GM21737 (cell line): Measurements from ENCODE around the gene FAM149B1.
"Not testable (repeated sequence)": the region's sequence is repeated elsewhere in the genome, so short reads cannot be mapped to it uniquely, and the experiment has no call there.

Experiments used
- ATAC-seq: cut with Tn5 transposase; IDR thresholded peaks from one replicate; pipeline ENCODE4 v1.9.1; 2021; ENCODE audit warnings: mild to moderate bottlenecking, moderate library complexity; ENCODE audit not compliant: unreplicated experiment

Gene FAM149B1

GRCh38 chr10:73167783-73168464, at the start of gene FAM149B1, which contains the start of gene ECD:
Gene FAM149B1 (plus strand): TSS chr10:73168119. CDS start chr10:73168340, 221 bp downstream.
Gene ECD (minus strand): TSS chr10:73168008. CDS start chr10:73163937, 4,071 bp downstream.
- peak; percentile 84 for ATAC-seq

- ATAC-seq = no peak
Observed at GRCh38 chr10:73119457-73119856, 48.5 kb upstream of the FAM149B1 start.

GRCh38 chr10:73119952-73120351, 48.0 kb upstream of the FAM149B1 start:
- ATAC-seq = no peak

GRCh38 chr10:73126343-73126742, 41.6 kb upstream of the FAM149B1 start:
- no peak for ATAC-seq

GRCh38 chr10:73131301-73131700, 36.6 kb upstream of the FAM149B1 start:
- ATAC-seq = no peak

GRCh38 chr10:73131913-73132686, 35.8 kb upstream of the FAM149B1 start:
- ATAC-seq = no peak

- no peak for ATAC-seq
Observed at GRCh38 chr10:73134727-73135126, 33.2 kb upstream of the FAM149B1 start.

- ATAC-seq = no peak
Observed at GRCh38 chr10:73136627-73137026, 31.3 kb upstream of the FAM149B1 start.

- ATAC-seq = no peak
Observed at GRCh38 chr10:73139251-73139650, 28.7 kb upstream of the FAM149B1 start.

GRCh38 chr10:73141603-73142002, 26.3 kb upstream of the FAM149B1 start:
- ATAC-seq = no peak

GRCh38 chr10:73150633-73151413, 17.1 kb upstream of the FAM149B1 start:
- ATAC-seq = not testable (repeated sequence)

- ATAC-seq = no peak
Observed at GRCh38 chr10:73152009-73152408, 15.9 kb upstream of the FAM149B1 start.

GRCh38 chr10:73156054-73156453, 11.9 kb upstream of the FAM149B1 start:
- no peak for ATAC-seq

GRCh38 chr10:73159038-73159648, 8.8 kb upstream of the FAM149B1 start:
- ATAC-seq = no peak

- ATAC-seq = no peak
Observed at GRCh38 chr10:73161079-73161478, 6.8 kb upstream of the FAM149B1 start.

- ATAC-seq = no peak
Observed at GRCh38 chr10:73161662-73162061, 6.3 kb upstream of the FAM149B1 start.

- ATAC-seq = no peak
Observed at GRCh38 chr10:73163096-73163495, 4.8 kb upstream of the FAM149B1 start.

GRCh38 chr10:73166972-73167371, 947 bp upstream of the FAM149B1 start:
- no peak for ATAC-seq

GRCh38 chr10:73167458-73167782, 499 bp upstream of the FAM149B1 start:
- no peak for ATAC-seq

GRCh38 chr10:73168465-73168803, 515 bp downstream of the FAM149B1 start:
- peak; percentile 11 for ATAC-seq

GRCh38 chr10:73169320-73169719, 1.4 kb downstream of the FAM149B1 start:
- no peak for ATAC-seq
